Hepatocyte (in vitro differentiated cells): Measurements from ENCODE around the gene KLK2. TPM values are rescaled to one million over a fixed set of nuclear protein-coding genes. Genes with fewer than 3 reads are reported as not detected.

ENCODE experiments used
- DNase-seq: peaks from one replicate; pipeline ENCODE4 v3.0.0-alpha.2; 2016; ENCODE audit warnings: low spot score
- H2AFZ ChIP-seq: fragments of 200-600 bp; sonication (generic); 2 replicates; pipeline ENCODE4 v1.6.0; 2016; ENCODE audit warnings: antibody characterized with exemption, mild to moderate bottlenecking
- H3K27ac ChIP-seq: fragments of 200-600 bp; sonication (generic); 2 replicates; pipeline ENCODE4 v1.5.1; 2016; ENCODE audit warnings: mild to moderate bottlenecking
- H3K27me3 ChIP-seq: fragments of 200-600 bp; sonication (generic); 2 replicates; pipeline ENCODE4 v1.6.1; 2016
- H3K36me3 ChIP-seq: fragments of 200-600 bp; sonication (generic); replicated peaks from 2 replicates; pipeline ENCODE4 v1.5.1; 2016; ENCODE audit warnings: low read depth; ENCODE audit not compliant: insufficient read depth
- H3K4me1 ChIP-seq: fragments of 200-600 bp; sonication (generic); 2 replicates; pipeline ENCODE4 v1.5.1; 2016; ENCODE audit warnings: mild to moderate bottlenecking, moderate library complexity; ENCODE audit not compliant: insufficient read depth
- H3K4me2 ChIP-seq: fragments of 200-600 bp; sonication (generic); 2 replicates; pipeline ENCODE4 v1.6.0; 2016
- H3K4me3 ChIP-seq: fragments of 200-600 bp; sonication (generic); 2 replicates; pipeline ENCODE4 v1.5.1; 2016; ENCODE audit warnings: mild to moderate bottlenecking
- H3K79me2 ChIP-seq: fragments of 200-600 bp; sonication (generic); 2 replicates; pipeline ENCODE4 v1.6.0; 2017; ENCODE audit warnings: mild to moderate bottlenecking
- H3K9me2 ChIP-seq: fragments of 200-600 bp; sonication (generic); replicated peaks from 2 replicates; pipeline ENCODE4 v1.6.0; 2017; ENCODE audit warnings: mild to moderate bottlenecking; ENCODE audit not compliant: insufficient read depth
- H3K9me3 ChIP-seq: fragments of 200-600 bp; sonication (generic); 2 replicates; pipeline ENCODE4 v1.5.1; 2016; ENCODE audit warnings: low read depth, mild to moderate bottlenecking
- H4K20me1 ChIP-seq: fragments of 200-600 bp; sonication (generic); 2 replicates; pipeline ENCODE4 v1.6.0; 2016; ENCODE audit warnings: mild to moderate bottlenecking; ENCODE audit not compliant: insufficient read depth, poor library complexity, severe bottlenecking
- CTCF ChIP-seq: fragments of 200-600 bp; sonication (generic); IDR thresholded peaks from 2 replicates; pipeline ENCODE4 v1.5.1; 2016; ENCODE audit warnings: antibody characterized with exemption, mild to moderate bottlenecking; ENCODE audit not compliant: poor library complexity
- EZH2 ChIP-seq: fragments of 200-600 bp; sonication (generic); IDR thresholded peaks from 2 replicates; pipeline ENCODE4 v1.6.1; 2016; ENCODE audit warnings: antibody characterized with exemption, mild to moderate bottlenecking, borderline replicate concordance
- EZH2phosphoT487 ChIP-seq: fragments of 200-600 bp; sonication (generic); IDR thresholded peaks from one replicate; pipeline ENCODE4 v1.6.1; 2018; ENCODE audit warnings: antibody characterized with exemption, mild to moderate bottlenecking, low read depth, moderate library complexity; ENCODE audit not compliant: unreplicated experiment, severe bottlenecking
- WGBS: methylation state at CpG from one replicate; pipeline ENCODE4 v1.1.6; 2016; ENCODE audit warnings: low lambda C conversion rate; ENCODE audit errors: missing lambda C conversion rate; 5-methylcytosine and 5-hydroxymethylcytosine counted together
- polyA plus RNA-seq: library from polyadenylated mRNA; unstranded; fragments of >200 nt; fragmentation: Nextera tagmentation; extraction: Ambion mirVana; gene quantifications from 2 replicates; pipeline ENCODE4 v1.2.1, GENCODE V29; 2016
- total RNA-seq: library from RNA; depleted of rRNA; stranded (reverse); fragments of >200 nt; gene quantifications from 2 replicates; pipeline ENCODE4 v1.2.3, GENCODE V29; 2014

KLK2 gene
- total and polyA plus RNA-seq, 2 experiments from 2014 or later: not detected

GRCh38 chr19:50858886-50859285 lies 14.4 kb upstream of the KLK2 start:
- peak; percentile 37 for DNase-seq
- Histone ChIP-seq H3K4me1 (no peaks in the 10 kb centered on the region), H4K20me1 (no peaks in the 10 kb centered on the region), H3K9me3 (no peaks in the 10 kb centered on the region), H3K9me2 (no peaks in the 10 kb centered on the region), H3K4me3 (no peak overlapping the region), H3K27me3 (peaks cover 19% of the 10 kb centered on the region), H3K4me2 (no peak overlapping the region), H3K79me2 (no peaks in the 10 kb centered on the region), H2AFZ (no peak overlapping the region), H3K27ac (no peak overlapping the region), H3K36me3 (no peaks in the 10 kb centered on the region)
- 15% methylated on average over 7 of the region's 7 CpGs for WGBS
- no peak for TF ChIP-seq CTCF
- no peak for TF ChIP-seq EZH2phosphoT487
- TF ChIP-seq EZH2: no peak

- Histone ChIP-seq H2AFZ (no peak overlapping the region), H3K4me2 (no peak overlapping the region), H3K79me2 (no peaks in the 10 kb centered on the region), H3K27me3 (peaks cover 19% of the 10 kb centered on the region), H3K4me3 (no peak overlapping the region), H3K9me2 (no peaks in the 10 kb centered on the region), H3K36me3 (no peaks in the 10 kb centered on the region), H3K4me1 (no peaks in the 10 kb centered on the region), H3K9me3 (no peaks in the 10 kb centered on the region), H4K20me1 (no peaks in the 10 kb centered on the region), H3K27ac (no peak overlapping the region)
- no peak for DNase-seq
- no peak for TF ChIP-seq EZH2phosphoT487
- no peak for TF ChIP-seq CTCF
- TF ChIP-seq EZH2: no peak
- WGBS: 87% methylated on average over 4 of the region's 4 CpGs
Measured at GRCh38 chr19:50859849-50860248, 13.4 kb upstream of the KLK2 start.

GRCh38 chr19:50861010-50861409 lies 12.2 kb upstream of the KLK2 start:
- H2AFZ ChIP-seq: no peak overlapping the region
- no peak for DNase-seq
- H3K4me3 ChIP-seq: no peak overlapping the region
- no peak for TF ChIP-seq EZH2phosphoT487
- TF ChIP-seq EZH2: no peak
- TF ChIP-seq CTCF: no peak
- no peak overlapping the region for H3K27ac ChIP-seq
- H3K79me2 ChIP-seq: no peaks in the 10 kb centered on the region
- WGBS: 72% methylated on average over 5 of the region's 5 CpGs
- H3K9me2 ChIP-seq: no peaks in the 10 kb centered on the region
- no peaks in the 10 kb centered on the region for H3K36me3 ChIP-seq
- no peaks in the 10 kb centered on the region for H3K9me3 ChIP-seq
- no peaks in the 10 kb centered on the region for H4K20me1 ChIP-seq
- no peak overlapping the region for H3K4me2 ChIP-seq
- peaks cover 14% of the 10 kb centered on the region for H3K27me3 ChIP-seq
- H3K4me1 ChIP-seq: no peaks in the 10 kb centered on the region
